Endothelial cell of umbilical vein (primary cell): ENCODE data around the gene GADD45G. TPM values are rescaled to one million over a fixed set of nuclear protein-coding genes. Genes with fewer than 3 reads are reported as not detected.

Experiments used
- BruUV-seq: library from RNA; stranded (reverse); fragments of 400-500 nt; replicated peaks from 2 replicates; lab custom pipeline; 2021; lab: Mats Ljungman, UMichigan
- CTCF ChIA-PET: fragments of 300-600, 350-600 bp; sonication (Branson Sonifier 250); formaldehyde crosslinking; loops from one replicate; lab custom pipeline; 2021; ENCODE audit warnings: antibody characterized with exemption, inconsistent platforms; lab: Charles Lee
- POLR2A ChIA-PET: fragments of 300-600, 350-600 bp; sonication (Branson Sonifier 250); formaldehyde crosslinking; loops from one replicate; lab custom pipeline; 2021; ENCODE audit warnings: antibody characterized with exemption, inconsistent platforms; lab: Charles Lee
- DNase-seq: peaks from one replicate; pipeline ENCODE4 v3.0.0-alpha.2; 2011; ENCODE audit warnings: low read depth, low spot score
- FAIRE-seq: peaks from 2 replicates; lab custom pipeline; 2011; peaks lifted over from hg19 to GRCh38; lab: Jason Lieb, UNC
- H2AFZ ChIP-seq: 2 replicates; pipeline ENCODE4 v1.6.0; 2012; ENCODE audit warnings: low read depth, low read length, control low read depth, inconsistent platforms
- H3K27ac ChIP-seq: 2 replicates; pipeline ENCODE4 v1.5.1; 2011; ENCODE audit warnings: low read depth, mild to moderate bottlenecking, control low read depth, low read length, moderate library complexity; ENCODE audit not compliant: insufficient read depth
- H3K27me3 ChIP-seq, 2 experiments: 2 replicates each; pipeline versions ENCODE4 v1.6.0 to v1.6.1; 2011; ENCODE audit warnings: low read length in 2 of 2, mixed read lengths in 1 of 2; ENCODE audit not compliant: control insufficient read depth in 2 of 2, insufficient read depth in 2 of 2
- H3K36me3 ChIP-seq, 2 experiments: 2 replicates in 1 of 2; 3 replicates in 1 of 2; pipeline ENCODE4 v1.5.1; 2011; ENCODE audit warnings: low read length in 2 of 2, mild to moderate bottlenecking in 1 of 2, moderate library complexity in 1 of 2; ENCODE audit not compliant: control insufficient read depth in 2 of 2, insufficient read depth in 2 of 2; ENCODE audit errors: extremely low read depth in 1 of 2
- H3K4me1 ChIP-seq: 3 replicates; pipeline ENCODE4 v1.5.1; 2011; ENCODE audit warnings: mild to moderate bottlenecking, low read length; ENCODE audit not compliant: control insufficient read depth, insufficient read depth; ENCODE audit errors: extremely low read depth
- H3K4me2 ChIP-seq: 2 replicates; pipeline ENCODE4 v1.6.1; 2011; ENCODE audit warnings: low read length, control low read depth, mixed read lengths; ENCODE audit not compliant: insufficient read depth
- H3K4me3 ChIP-seq, 3 experiments: fragments of 200-600 bp in 1 of 3; sonication (generic), shearing (Covaris generic) in 1 of 3; replicated peaks in 1 of 3; 2 replicates each; pipeline ENCODE4 v1.5.1; 2011 to 2016; ENCODE audit warnings: control low read depth in 3 of 3, low read length in 3 of 3, mild to moderate bottlenecking in 2 of 3, inconsistent platforms in 1 of 3, low read depth in 1 of 3, moderate library complexity in 1 of 3; ENCODE audit not compliant: insufficient read depth in 1 of 3
- H3K79me2 ChIP-seq: 2 replicates; pipeline ENCODE4 v1.6.0; 2012; ENCODE audit warnings: low read length, inconsistent platforms; ENCODE audit not compliant: control insufficient read depth, insufficient read depth
- H3K9ac ChIP-seq: replicated peaks from 2 replicates; pipeline ENCODE3; 2011; ENCODE audit warnings: low read length, control low read depth; ENCODE audit not compliant: insufficient read depth; ENCODE audit errors: extremely low read depth
- H3K9me1 ChIP-seq: replicated peaks from 3 replicates; pipeline ENCODE4 v1.6.0; 2011; ENCODE audit warnings: mild to moderate bottlenecking, low read length; ENCODE audit not compliant: control insufficient read depth, insufficient read depth; ENCODE audit errors: extremely low read depth
- H3K9me3 ChIP-seq: replicated peaks from 2 replicates; pipeline ENCODE4 v1.5.1; 2012; ENCODE audit warnings: low read length, inconsistent platforms; ENCODE audit not compliant: control insufficient read depth, insufficient read depth
- H4K20me1 ChIP-seq: replicated peaks from 2 replicates; pipeline ENCODE3; 2011; ENCODE audit warnings: mild to moderate bottlenecking, low read length; ENCODE audit not compliant: control insufficient read depth, insufficient read depth; ENCODE audit errors: extremely low read depth
- EZH2 ChIP-seq: IDR thresholded peaks from 2 replicates; pipeline ENCODE4 v1.6.1; 2012; ENCODE audit warnings: borderline replicate concordance, low read depth, mild to moderate bottlenecking, moderate library complexity, low read length, inconsistent platforms; ENCODE audit not compliant: severe bottlenecking
- FOS ChIP-seq: IDR thresholded peaks from 2 replicates; pipeline ENCODE4 v1.6.1; 2011; ENCODE audit warnings: mild to moderate bottlenecking, low read length, moderate library complexity, borderline replicate concordance; ENCODE audit not compliant: insufficient read depth
- GATA2 ChIP-seq: IDR thresholded peaks from 2 replicates; pipeline ENCODE4 v1.7.0; 2011; ENCODE audit warnings: low read depth, mild to moderate bottlenecking, moderate library complexity, mixed read lengths, low read length; ENCODE audit not compliant: insufficient read length, insufficient read depth
- JUN ChIP-seq: IDR thresholded peaks from 2 replicates; pipeline ENCODE4 v1.6.1; 2011; ENCODE audit warnings: borderline replicate concordance, low read depth; ENCODE audit not compliant: insufficient read length, insufficient read depth
- MYC ChIP-seq: IDR thresholded peaks from one replicate; pipeline ENCODE4 v1.6.1; 2011; ENCODE audit warnings: mild to moderate bottlenecking, low read depth, low read length
- POLR2A ChIP-seq: IDR thresholded peaks from 2 replicates; pipeline ENCODE4 v1.6.1; 2012; ENCODE audit warnings: low read depth, mild to moderate bottlenecking, control low read depth, low read length
- POLR2AphosphoS5 ChIP-seq: IDR thresholded peaks from 2 replicates; pipeline ENCODE4 v1.6.1; 2012; ENCODE audit warnings: low read depth, mild to moderate bottlenecking, control low read depth, low read length, moderate library complexity; ENCODE audit not compliant: insufficient read depth
- dilution Hi-C: fragments of 300-500 bp; cut with MboI; formaldehyde crosslinking; loops from one replicate; pipeline ENCODE4 v1.15.0; 2019; ENCODE audit warnings: low sequenced_read_pairs; ENCODE audit not compliant: extremely low pct_ligation_motif_present
- intact Hi-C: fragments of 100-400 bp; cut with micrococcal nuclease; formaldehyde crosslinking; loops from one replicate; pipeline ENCODE4 v1.10.0; 2022
- polyA plus RNA-seq, 4 experiments: library from polyadenylated mRNA; depleted of rRNA in 3 of 4; stranded (reverse) in 3 of 4; unstranded in 1 of 4; fragments of >200 nt; gene quantifications; 2 replicates each; pipeline versions ENCODE4 v1.2.1 to v1.2.3, GENCODE V29; 2011 to 2012; ENCODE audit warnings: missing spikeins in 1 of 4
- total RNA-seq: library from RNA; stranded (reverse); gene quantifications from 2 replicates; pipeline ENCODE4 v1.2.3, GENCODE V29; 2021
- TF ChIP-seq, protein P1 (sequence below): IDR thresholded peaks from 2 replicates; pipeline ENCODE4 v1.6.1; 2011; ENCODE audit not compliant: insufficient read depth, insufficient read length
- TF ChIP-seq, protein P2 (sequence below), 2 donors: IDR thresholded peaks; 1 replicate in 1 of 2; 2 replicates in 1 of 2; pipeline ENCODE4 v1.5.1; 2011; ENCODE audit warnings: low read length in 2 of 2, mild to moderate bottlenecking in 2 of 2, moderate library complexity in 2 of 2, control low read depth in 1 of 2, inconsistent platforms in 1 of 2, low read depth in 1 of 2; ENCODE audit not compliant: insufficient read depth in 1 of 2; ENCODE audit errors: extremely low read depth in 1 of 2

Gene GADD45G
- total and polyA plus RNA-seq, 2 donors (not counting 3 experiments of a cell fraction or from before 2014, with no cell fraction given), result 0.44 to 0.64 TPM

DNA sequence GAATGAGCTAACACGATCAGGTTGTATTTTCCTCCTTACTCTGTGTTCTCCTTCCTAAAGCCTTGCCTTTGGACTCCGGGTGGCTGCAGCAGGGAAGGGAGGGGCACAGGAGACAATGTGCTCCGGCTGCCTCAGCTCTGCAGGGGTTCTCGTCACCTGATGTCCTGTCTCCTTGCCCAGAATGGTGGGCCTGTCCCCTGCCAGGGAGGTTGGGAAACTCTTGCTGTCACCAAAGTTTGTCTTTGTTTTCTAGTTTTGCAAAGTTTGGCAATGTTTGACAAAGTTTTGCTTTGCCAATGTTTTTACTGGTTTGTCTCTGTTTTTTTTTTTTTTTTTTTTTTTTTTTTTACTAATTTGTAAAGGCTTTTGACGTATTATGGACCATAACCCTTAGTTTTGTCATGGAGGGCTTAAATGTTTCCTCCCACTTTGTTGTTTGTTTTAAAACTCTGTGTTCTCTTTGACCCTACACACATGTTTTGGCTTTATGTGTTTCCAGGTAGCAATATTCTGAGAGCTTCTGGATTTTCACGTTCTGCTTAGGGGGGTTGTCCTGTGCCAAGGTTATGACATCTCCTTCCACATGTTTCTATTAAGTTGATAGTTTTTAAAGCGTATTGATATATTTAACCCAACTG lies 49.3 kb downstream of the GADD45G start:
- FAIRE-seq, result no peak
- ChIA-PET CTCF (interaction anchor here (0.9 kb wide), 2 partner anchors 10 to 56 kb away, joined by 3 to 4 read pairs; no protein-coding TSS in a partner anchor), POLR2A (no interaction called here)
- Histone ChIP-seq H2AFZ (no peak overlapping the region), H3K9me3 (no peaks in the 10 kb centered on the region), H3K27ac (no peak overlapping the region), H3K27me3 (no peaks in the 10 kb centered on the region), H3K36me3 (no peaks in the 10 kb centered on the region), H3K9me1 (no peaks in the 10 kb centered on the region), H3K4me2 (no peak overlapping the region), H3K4me3 (no peak overlapping the region), H3K79me2 (no peaks in the 10 kb centered on the region), H4K20me1 (no peaks in the 10 kb centered on the region), H3K9ac (no peak overlapping the region), H3K4me1 (no peaks in the 10 kb centered on the region)
- dilution Hi-C loops, result no loop called here
- intact Hi-C loops, result no loop called here
- BruUV-seq, result no TSS peak
- no peak for DNase-seq
- TF ChIP-seq GATA2 (no peak), FOS (no peak), JUN (no peak), MYC (no peak), POLR2A (no peak), EZH2 (no peak), POLR2AphosphoS5 (no peak)
- TF ChIP-seq, protein P1, sequence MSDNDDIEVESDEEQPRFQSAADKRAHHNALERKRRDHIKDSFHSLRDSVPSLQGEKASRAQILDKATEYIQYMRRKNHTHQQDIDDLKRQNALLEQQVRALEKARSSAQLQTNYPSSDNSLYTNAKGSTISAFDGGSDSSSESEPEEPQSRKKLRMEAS, result no peak
- TF ChIP-seq, protein P2, sequence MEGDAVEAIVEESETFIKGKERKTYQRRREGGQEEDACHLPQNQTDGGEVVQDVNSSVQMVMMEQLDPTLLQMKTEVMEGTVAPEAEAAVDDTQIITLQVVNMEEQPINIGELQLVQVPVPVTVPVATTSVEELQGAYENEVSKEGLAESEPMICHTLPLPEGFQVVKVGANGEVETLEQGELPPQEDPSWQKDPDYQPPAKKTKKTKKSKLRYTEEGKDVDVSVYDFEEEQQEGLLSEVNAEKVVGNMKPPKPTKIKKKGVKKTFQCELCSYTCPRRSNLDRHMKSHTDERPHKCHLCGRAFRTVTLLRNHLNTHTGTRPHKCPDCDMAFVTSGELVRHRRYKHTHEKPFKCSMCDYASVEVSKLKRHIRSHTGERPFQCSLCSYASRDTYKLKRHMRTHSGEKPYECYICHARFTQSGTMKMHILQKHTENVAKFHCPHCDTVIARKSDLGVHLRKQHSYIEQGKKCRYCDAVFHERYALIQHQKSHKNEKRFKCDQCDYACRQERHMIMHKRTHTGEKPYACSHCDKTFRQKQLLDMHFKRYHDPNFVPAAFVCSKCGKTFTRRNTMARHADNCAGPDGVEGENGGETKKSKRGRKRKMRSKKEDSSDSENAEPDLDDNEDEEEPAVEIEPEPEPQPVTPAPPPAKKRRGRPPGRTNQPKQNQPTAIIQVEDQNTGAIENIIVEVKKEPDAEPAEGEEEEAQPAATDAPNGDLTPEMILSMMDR (IDR thresholded peaks at IDR 0.05; ENCODE audit: extremely low read depth in 1 of 2, insufficient read depth in 1 of 2, low read depth in 1 of 2, low read length in 2 of 2), result no peak
